ENCODE data around the gene ERVFRD-1.

ERVFRD-1 gene

DNA sequence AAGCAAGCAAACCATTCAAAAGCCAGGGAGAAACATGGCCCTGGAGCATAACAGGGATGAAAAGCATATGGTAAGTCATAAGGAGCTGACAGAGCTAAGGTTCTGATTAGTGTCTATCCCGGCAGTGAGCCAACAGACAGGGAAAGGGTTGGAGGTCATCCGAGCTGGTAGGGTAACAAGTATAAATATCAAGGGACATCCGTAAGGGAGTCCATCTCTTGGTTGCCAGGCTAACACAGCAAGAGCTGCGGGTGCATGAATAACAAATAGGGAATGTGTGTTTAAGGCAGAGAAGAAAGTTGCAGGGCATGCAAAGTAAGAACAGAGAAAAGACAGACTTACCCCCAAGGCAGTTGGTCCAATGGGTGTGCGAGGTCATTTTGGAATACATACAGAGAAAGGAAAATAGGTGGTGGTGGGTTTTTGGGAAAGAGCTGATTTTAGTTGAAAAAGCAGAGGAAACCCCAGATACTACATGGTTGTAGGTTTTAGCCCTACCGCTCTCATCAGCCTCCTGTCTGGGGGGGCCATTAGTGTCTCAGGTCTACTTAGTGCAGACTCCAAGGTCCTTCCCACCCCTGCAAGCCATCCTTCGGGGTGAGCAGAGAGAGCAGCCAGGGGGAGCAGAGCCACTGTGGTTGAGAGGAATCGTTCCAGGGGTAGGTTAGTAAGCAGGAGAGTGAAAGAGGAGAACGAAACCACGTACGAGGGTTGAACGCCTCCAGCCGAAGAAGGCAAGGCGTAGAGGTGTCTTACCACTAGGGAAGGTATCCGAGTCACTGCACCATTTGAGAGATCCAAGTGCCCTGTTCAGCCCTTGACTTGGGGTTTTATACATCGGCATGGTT, at the start of gene ERVFRD-1:
Gene ERVFRD-1, minus strand, starts transcription at position 805 of the 848 bp plus-strand sequence. CDS start 6,415 bp downstream, outside the sequence.
- DNase-seq = no peak

- DNase-seq = peak; percentile 15
Observed at GRCh38 chr6:11160199-11160598, 48.7 kb upstream of the ERVFRD-1 start.

DNA sequence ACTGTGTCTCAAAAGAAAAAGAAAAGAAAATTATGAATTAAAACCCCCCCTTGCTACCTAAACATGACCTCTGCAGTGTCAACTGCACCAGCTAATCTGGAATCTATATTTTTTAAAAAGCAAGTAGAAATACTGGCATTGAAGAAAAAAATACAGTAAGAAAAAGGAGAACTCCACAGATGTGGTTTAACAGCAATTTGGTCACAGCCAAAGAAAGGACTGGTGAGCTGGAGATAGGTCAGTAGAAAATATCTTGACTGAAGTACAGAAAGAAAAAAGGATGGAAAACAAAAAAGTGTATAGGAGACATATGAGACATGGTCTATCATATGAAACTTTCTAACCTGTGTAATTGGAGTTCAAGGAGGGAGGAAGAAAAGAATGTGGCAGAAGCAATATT, 44.1 kb upstream of the ERVFRD-1 start:
- no peak for DNase-seq

- DNase-seq = no peak
Observed at GRCh38 chr6:11153447-11153846, 41.9 kb upstream of the ERVFRD-1 start.

- no peak for DNase-seq
Observed at GRCh38 chr6:11152581-11152980, 41.1 kb upstream of the ERVFRD-1 start.

DNA sequence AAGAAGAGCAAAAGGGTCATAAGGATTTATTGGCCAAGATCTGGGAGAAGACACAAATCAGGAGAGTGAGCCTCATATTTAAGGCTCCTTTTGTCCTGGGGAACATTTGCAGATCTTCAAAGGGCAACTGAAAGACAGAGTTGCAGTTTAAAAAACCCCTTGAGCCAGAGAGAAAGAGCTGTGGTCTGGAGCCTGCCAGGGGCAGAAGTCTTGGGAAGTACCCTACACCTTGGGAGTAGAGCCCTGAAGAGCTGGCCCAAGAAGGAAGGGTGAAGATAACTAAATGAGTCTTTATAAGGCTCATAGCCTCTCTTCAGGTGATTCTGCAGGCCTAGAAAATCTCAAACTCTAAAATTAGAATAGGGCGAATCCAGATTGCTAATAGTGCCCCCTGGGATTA, 40.0 kb upstream of the ERVFRD-1 start:
- no peak for DNase-seq

DNA sequence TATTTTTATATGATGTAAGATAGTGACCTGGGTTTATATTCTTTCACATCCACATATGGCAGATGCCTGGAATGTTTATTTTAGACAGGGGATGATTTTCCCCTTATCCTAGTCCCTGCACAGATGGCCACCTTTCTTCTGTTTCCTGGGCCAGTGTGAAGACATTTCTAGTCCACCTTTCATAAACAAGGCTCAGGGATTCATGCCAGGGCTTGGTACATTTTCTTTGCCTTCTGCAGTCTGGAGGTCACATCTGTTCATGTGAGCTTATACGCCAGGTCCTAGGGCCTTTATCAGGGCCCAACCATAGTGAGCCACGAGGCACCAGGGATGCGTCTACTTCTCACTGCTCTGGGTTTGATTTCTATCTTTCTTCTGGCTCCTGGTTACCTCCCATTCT, 38.0 kb upstream of the ERVFRD-1 start:
- no peak for DNase-seq

GRCh38 chr6:11146117-11146826, 34.7 kb upstream of the ERVFRD-1 start:
- no peak for DNase-seq

DNA sequence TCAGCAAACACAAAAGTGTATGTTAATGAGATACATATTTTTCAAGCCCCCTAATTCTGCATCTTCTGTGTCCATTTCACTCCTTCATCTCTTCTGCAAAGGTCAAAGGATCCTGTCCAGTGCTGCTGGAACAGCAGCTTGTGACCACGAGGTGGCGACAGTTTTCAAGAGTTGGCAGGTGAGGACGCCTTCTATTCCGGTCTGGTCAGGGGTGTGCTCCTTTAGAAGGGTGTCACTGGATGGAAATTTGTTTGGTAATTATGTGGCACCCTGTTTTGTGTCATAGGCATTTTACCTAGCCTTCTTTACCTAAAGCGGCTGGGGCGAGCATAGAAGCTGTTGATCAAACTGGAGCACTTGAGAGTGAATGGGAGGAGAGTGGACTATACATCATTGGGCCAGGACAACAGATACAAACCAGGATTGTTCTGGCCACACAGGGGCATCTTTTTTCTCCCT, 32.9 kb upstream of the ERVFRD-1 start:
- peak; percentile 79 for DNase-seq

- peak; percentile 95 for DNase-seq
Observed at GRCh38 chr6:11143394-11144371, 32.2 kb upstream of the ERVFRD-1 start.

DNA sequence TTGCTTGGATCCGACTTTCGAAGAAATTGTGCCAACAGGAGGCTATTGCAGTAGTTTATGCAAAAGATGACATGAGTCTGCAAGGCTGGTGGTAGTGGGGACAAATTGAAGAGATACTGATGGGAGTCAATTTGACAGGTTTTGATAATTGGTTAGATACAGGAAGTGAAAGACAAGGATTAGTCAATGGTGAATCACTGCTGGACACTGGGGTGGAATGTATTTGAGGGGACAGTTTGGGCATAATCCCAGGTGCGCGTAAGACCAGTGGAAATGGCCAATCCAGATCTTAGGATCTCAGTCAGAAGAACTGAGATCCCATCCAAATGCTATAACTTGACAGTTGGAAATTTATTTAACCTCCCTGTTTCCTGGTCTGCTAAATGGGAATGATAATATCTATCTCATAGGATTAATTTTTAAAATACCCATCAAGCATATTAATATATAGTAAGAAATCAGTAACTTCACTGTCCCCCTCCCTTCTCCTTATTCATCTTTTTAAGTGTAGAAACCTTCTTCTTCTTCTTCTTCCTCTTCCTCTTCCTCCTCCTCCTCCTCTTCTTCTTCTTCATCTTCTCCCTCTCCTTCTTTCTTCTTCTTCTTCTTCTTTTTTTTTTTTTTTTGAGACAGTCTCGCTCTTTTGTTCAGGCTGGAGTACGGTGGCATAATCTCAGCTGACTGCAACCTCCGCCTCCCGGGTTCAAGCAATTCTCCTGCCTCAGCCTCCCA, 30.9 kb upstream of the ERVFRD-1 start:
- peak; percentile 33 for DNase-seq

- DNase-seq = no peak
Observed at GRCh38 chr6:11141295-11141694, 29.8 kb upstream of the ERVFRD-1 start.

GRCh38 chr6:11140056-11140455, 28.5 kb upstream of the ERVFRD-1 start:
- DNase-seq = peak; percentile 61

DNA sequence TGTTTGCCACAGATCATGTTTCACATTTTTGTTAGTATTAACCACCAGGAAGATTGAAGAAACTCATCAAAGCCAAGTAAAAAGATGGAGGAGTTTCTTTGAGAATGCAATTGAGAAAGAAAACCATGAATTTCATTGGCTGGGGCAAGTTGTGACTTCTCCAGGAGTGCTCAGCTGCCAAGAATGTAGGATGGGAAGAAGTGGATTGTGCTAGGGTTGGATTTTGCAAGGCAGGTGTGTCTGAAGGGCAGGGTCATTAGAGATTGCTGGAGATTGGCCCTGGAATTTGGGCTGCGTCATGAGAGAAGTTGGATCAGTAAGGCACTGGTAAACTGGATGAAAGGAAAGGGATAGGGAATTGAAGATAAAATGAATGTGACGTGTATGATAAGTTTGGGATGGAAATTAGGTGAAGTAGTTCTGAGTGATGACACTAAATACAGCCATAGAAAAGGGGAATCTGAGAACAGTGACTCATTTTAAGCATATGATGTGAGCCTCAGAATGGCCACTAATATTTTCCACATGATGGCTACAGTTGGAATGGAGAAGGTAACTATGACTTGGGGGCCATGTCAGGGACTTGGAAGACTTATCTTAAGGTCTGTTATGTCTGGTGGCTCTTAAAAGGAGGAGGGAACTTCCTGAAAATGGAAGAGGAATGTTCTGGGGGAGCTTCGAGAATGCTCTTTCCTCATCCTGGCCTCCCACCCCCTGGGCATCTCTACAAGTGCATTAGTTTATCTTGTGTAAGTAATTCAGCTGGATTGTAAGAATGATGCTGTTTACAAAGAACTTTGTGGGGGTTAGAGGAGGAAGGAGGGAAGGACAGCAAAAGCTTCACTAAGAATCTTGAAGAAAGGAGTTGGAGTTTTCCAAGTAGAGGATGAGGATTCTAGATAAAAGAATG, 27.8 kb upstream of the ERVFRD-1 start:
- peak; percentile 44 for DNase-seq

DNA sequence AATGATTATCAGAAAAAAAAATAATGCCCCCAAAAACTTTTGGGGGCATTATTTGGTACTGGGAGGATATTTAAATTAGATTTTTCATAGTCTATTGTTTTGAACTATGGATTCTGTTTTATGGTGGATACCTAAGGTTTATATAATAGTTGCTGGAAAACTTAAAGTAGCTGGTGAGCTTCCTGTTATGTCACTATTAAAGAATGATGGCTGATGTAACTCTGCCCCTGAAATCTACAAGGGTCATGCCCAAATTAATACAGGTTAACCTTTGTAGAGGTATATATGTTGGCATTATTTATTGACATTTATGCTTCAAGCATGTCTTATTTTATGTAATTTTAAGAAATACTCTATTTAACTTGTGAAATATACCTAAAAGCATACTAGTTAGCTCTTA, 25.3 kb upstream of the ERVFRD-1 start:
- DNase-seq = no peak

GRCh38 chr6:11133281-11133680, 21.8 kb upstream of the ERVFRD-1 start:
- DNase-seq = no peak

GRCh38 chr6:11132194-11132888, 20.8 kb upstream of the ERVFRD-1 start:
- DNase-seq = no peak

GRCh38 chr6:11130605-11131004, 19.1 kb upstream of the ERVFRD-1 start:
- DNase-seq = no peak

GRCh38 chr6:11129908-11130565, 18.5 kb upstream of the ERVFRD-1 start:
- DNase-seq = no peak

- DNase-seq = no peak
Observed at GRCh38 chr6:11128608-11129007, 17.1 kb upstream of the ERVFRD-1 start.
